NCI-H1092 treated with DMSO at 0.1 percent for 48 hours (cell line): ENCODE results near the gene RNF144B.
"Not testable (repeated sequence)": the region's sequence is repeated elsewhere in the genome, so short reads cannot be mapped to it uniquely, and the experiment has no call there.

Experiments used
- DNase-seq: peaks from one replicate; lab custom pipeline; 2025; lab: John Stamatoyannopoulos, UW

The RNF144B gene

DNA sequence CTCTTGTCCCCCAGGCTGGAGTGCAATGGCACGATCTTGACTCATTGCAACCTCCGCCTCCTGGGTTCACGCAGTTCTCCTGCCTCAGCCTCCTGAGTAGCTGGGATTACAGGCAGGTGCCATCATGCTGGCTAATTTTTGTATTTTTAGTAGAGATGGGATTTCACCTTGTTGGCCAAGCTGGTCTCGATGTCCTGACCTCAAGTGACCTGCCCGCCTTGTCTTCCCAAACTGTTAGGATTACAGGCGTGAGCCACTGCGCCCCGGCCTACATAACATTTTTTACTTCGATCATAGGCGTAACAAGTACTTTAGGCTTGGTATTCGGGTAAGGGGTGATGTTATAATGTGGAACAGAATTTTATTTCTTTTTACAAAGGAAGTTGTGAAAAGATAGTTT is 22.5 kb downstream of the RNF144B start:
- DNase-seq: not testable (repeated sequence)

DNA sequence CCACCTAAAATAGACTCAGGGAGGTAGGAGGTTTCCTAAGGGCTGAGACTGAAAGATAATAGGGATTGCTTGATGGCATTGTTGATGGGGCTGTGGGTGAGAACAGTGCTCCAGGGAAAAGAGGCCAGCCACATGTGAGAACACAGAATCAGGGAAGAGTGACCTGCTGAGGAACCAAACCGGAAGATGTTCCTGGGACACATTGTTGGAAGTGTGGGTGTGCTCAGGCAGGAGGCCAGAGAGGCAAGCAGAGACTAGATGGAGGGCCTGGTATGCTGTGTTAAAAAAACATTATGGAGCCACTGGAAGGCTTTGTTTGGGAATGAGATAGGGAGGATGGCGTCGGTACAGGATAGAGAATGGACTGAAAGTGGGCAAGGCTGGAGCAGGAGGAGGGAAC is 23.3 kb downstream of the RNF144B start:
- no peak for DNase-seq

DNA sequence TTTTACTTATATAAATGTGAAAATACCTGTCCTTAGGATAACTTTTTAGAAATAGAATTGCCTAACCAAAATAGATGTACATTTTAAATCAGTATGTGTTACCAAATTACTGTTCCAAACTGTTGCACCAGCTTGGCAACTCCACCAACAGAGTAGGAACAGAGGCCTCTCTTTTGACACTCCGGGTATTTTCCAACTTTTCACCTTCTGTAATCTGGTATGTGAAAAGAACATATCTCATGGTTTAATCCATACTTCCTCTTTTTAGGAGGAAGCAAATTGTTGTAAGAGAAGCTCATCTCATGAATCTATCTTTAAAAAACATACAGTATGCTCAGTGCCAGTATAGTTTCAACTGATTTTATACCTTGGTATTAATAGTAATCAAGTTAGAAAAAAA is 24.9 kb downstream of the RNF144B start:
- DNase-seq: no peak

DNA sequence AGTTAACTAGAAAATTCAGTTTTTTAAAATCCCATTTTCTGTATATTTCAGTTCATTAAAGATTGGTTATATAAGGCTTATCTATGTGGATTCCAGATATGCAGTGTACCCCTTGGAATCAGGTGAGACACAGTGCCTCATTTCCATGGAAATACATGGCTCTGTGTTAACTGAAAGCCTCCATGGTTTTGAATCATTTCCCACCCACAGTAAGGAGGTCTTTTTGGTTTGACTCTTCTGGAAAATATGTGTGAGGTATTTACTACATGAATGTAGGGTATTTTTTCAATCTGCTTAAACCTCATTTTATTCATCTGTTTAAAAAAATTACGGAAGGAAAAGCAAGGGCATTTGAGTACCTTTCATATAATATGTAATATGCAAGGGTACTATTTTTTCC is 25.5 kb downstream of the RNF144B start:
- DNase-seq: no peak

DNA sequence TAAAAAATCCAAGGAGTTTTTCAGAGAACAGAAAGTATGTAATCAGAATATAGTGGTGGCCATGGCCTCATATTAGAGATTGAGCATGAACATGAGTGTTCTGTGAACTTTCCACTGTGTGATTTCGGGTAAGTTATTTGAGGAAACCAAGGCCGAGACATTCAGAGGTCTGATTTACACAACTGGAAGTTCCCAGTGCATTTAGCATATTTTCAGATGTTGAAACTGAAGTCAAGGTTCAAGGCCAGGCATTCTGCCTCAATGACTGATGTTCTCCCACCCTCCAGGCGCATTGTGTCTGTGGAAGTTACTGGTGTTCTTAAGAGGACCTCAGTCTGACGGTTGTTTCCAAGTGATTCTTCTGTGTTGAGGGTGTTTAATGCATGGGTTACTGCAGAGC is 26.2 kb downstream of the RNF144B start:
- DNase-seq: no peak

DNA sequence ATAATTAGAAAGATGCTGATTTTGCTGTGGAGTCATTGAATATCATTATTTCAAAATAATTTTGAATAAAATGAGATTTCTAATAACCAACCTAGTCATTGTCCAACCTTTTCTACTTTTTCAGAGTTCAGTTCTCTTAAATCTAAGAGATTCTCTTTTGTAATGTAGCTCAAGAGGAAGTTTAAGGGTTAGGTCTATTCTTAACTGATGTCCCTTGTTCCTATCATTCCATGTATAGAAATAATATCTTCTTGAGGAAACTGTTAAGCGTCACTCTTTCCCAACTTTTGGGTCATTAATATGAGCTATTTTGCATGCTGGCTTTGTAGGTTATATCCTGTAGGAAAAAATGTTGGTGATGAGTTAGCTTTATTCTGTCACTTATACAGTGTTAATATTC is 27.0 kb downstream of the RNF144B start:
- no peak for DNase-seq

DNA sequence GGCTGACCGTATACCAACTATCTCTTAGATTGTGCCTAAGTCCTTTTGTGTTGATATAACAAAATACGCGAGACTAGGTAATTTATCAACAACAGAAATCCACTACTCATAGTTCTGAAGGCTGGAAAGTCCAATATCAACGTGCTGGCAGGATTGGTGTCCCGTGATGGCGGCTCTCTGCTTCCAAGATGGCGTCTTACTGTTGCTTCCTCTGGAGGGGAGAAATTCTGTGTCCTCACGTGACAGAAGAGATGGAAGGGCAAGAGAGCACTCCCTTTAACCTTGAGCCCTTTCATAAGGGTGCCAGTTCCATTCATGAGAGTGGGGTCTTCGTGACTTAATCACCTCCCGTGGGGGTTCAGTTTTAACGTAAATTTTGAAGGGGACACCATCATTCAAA is 28.1 kb downstream of the RNF144B start:
- no peak for DNase-seq

DNA sequence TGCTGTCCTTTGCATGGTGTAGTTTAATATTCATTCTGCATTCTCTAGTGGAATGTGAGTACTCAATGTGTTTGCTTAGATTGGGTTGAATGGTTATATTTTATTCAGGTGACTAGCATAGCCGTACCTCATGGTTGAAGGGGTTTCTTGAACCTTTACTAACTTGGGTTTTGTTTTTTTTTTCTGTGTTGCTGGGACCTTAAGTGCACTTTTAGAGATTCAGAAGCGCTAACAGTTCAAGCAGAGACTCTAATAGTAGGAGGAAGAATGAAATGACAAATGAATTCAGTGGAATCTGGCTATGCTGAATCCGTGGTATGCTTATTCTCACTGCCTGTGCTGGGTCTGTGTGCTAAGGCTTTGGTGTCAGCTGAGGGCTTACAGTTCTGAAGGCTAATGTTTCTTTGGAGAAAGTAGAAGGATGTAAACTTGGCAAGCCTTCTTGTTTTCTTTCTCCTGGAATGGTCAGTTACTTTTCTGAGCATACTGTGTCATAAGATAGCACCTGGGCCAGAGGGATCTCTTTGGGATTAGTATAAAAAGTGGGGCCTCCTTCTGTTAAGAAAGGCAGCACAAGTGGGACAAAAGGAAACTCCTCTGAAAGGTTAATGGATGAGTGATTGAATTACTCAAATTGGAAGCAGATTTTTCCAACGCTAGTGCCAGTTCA is 28.7 kb downstream of the RNF144B start:
- no peak for DNase-seq

DNA sequence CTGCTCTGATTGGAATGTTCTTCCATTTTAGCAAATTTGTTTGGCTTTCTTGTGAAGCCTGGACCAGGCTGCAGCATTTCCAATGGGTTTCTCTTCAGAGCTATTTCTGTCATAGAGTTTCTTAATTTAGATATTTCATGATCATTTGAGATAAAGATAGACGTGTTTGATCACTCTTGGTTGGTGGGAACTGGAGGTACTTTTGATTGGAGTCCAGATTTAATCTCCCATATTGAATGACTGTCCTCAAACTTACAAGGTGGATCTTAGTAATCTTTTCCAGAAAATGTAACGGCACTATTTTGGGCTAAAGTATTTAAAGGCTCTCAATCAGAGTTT is 29.2 kb downstream of the RNF144B start:
- DNase-seq: no peak

DNA sequence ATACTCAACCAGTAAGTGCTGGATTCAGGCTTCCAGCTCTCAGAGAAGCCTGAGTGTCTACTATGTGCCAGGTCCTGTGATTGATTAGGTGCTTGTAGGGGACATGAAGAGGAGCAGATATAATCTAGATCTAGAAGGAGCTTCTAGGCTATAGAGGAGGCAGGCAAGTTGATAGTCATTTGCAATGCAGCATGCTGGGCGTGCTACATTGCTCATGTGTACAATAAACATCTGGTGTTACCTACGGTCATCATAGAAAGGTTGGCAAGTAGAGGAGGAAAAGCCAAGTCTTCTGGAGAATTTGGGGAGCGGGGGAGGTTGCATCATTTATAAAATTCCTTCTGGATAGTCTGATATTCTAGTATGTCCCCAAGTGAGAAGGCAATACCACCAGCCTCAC is 33.2 kb downstream of the RNF144B start:
- no peak for DNase-seq

DNA sequence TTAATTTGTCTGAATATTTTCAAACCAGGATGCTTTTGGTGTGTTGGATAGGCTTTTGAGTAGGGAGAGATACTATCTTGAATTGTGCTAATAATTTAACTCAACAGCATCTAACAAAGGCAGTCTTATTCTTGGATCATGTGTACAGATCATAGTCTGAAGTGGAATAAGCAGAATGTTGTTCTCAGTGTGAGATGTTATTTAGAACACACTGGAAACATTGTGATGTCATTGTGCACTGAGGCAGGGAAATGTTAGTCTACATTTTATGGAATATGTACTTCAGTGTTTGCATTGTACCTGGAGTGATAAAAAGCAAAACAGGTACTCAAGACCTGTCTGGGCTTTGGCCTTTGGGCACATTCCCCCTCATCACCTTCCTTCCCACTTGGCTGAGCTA is 35.0 kb downstream of the RNF144B start:
- DNase-seq: no peak

DNA sequence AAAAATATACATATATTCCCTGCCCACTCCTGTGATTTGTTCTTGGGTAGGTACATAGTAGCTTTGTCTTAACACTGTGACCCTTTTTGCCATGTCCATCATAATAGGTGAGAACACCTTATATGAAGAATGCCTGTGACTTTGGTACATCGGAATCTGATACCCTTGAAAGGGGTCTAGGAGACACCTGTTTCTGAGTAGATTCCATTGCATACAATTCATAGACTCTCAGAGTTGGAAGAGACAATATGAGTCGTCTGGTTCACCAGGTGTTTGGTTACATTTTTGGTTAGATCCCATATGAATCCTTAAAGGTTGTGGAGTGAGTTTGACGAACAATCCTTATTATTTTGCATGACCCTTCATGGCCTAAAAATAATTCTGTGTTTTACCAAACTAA is 36.3 kb downstream of the RNF144B start:
- DNase-seq: no peak

DNA sequence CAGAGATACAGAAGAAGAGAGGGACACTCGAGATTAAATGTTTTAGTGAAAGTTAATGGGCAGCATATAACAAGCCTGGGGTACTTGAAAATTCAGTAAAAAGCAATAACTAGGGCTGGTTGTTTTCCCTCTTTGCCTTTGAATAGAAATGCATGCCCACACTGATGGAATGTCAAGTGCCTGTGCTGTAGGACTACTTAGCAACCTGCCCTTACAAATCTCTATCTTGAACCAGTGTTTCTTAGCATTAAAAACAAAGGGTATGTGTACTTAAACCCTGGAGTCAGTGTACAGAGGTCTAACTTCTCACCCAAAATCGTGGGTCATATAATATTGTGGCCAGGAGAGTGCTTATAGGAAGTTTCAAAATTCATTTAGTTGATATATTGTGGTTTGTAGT is 37.1 kb downstream of the RNF144B start:
- no peak for DNase-seq

DNA sequence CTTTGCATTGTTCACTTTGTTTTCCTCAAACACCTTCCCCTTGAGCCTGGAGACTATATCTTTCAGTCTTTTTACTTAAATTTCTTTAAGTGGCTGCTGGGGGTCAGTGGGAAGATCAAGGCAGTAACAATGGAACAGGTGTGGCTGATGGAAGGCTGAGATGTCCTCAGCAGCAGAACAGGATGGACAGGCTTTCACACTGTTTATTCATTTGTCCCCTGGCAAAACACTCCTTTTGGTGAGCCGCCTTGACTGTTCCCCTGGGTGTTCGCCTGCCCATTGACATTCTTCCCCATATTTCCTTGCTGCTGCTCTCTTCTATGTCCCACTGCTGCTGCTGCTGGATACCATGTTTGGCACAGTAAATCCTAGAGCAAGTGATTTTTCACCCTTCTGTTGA is 38.1 kb downstream of the RNF144B start:
- DNase-seq: no peak

DNA sequence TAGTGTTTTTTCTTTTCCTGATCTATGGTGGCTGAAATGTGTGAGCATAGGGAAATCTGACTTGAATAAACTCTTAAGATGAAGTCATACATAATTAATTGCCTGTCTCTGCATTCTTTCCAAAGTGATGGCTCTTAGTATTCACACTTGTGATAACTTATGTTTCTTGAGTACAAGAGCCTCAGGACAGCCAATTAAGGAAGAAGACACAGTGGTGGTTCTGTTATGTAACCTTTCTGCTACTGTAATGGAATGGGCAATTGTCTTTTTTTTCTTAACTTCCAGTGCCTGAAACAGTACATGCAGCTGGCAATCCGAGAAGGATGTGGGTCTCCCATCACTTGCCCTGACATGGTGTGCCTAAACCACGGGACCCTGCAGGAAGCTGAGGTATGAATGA is 40.1 kb downstream of the RNF144B start:
- no peak for DNase-seq

DNA sequence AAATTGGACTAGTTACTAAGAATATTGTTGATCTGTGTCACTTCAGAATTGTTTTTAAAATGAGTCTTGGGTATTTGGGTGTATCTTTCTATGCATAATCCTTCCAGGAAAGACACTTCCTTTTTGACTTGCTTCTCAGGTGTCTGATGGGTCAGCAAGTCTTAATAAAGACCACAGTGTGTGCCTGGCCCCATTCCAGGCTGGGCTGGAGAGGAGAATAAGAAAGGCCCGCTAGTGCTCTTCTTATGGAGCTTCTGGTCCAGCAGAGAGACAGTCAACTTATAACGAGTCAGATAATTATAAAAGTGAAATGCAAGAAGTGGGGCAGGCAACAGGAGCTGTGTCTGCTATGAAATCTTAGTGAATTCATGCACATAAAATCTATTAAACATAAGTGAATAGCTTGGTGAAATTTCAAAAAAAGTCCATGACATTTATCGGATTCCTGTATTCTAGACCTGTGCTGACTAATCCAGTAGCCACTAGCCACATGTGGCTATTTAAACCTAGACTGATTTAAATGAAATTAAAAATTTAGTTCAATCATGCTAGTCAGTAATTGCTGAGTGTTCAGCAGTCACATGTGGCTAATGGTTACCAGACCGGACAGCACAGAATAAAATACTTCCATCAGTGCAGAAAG is 42.6 kb downstream of the RNF144B start:
- DNase-seq: no peak

DNA sequence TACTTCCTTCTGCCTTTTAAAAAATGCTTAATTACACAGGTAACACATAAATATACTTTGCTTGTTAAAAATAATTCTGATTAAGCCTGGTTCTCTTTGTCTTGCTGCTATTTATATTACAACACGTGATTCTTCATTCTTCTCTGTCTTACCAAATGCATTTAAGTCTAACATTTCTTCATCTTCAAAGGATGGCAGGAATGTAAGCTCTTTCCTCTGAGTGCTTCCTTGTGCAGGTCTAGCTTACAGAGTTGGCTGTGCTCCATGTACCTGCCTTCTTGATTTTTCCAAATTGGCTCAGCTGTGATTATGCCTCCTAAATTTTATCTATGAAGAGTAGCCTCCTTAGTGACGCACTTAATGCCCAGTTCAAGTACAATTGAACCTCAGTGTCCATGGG is 44.4 kb downstream of the RNF144B start:
- no peak for DNase-seq

DNA sequence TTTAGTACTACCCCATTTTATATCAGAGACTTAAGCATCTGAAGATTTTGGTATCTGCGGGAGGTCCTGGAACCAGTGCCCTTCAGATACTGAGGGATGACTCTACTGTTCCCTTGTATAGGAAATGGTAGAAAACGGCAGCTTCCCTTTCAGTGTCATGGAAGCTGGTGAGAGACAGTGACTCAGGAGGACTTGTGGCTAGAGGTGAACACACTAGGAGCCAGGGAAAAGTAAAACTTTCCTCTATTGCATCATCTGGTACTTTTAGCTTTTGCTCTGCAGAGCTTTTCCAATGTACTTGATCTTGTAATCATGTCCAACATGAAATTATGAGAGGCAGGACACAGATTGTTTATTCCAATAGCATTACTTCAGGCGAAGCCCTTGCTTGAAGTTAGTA is 45.0 kb downstream of the RNF144B start:
- no peak for DNase-seq

DNA sequence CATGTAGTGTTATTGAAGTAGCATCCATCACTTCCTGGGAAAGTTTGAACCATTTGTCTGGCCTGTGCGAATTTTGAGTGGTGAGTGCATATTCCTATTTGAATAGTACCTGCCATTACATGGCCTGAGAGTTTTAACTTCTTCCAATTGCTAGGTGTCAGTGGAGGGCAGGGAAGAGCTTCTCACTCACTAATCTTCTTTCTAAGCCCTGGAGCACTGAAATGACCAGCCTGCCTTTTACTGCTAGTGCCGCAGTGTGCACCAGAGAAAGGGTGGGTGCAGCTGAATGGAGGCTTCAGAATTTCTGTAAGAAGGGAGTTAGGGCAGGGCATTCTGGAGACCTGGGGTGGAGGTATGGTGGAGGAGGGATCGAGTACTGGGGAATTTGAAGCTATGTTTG is 45.5 kb downstream of the RNF144B start:
- no peak for DNase-seq

DNA sequence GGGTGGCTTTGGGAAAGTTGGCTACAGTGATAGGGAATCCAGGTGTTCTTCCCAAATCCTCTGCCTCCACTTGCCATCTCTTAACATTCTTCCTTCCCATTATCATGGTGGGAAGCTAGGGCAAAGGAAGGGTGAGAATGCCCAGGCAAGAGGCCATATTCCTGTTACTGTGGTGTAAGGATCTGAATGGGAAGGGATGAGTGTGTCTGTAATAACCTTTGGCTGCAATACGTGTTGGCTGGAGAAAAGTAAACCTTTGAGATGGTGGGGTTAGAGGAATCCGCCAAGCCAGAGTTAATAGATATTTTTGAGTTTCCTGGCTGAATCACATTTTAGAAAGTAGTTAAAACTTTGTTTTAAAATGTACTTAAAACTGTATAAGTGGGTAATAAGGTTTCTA is 45.9 kb downstream of the RNF144B start:
- DNase-seq: no peak

DNA sequence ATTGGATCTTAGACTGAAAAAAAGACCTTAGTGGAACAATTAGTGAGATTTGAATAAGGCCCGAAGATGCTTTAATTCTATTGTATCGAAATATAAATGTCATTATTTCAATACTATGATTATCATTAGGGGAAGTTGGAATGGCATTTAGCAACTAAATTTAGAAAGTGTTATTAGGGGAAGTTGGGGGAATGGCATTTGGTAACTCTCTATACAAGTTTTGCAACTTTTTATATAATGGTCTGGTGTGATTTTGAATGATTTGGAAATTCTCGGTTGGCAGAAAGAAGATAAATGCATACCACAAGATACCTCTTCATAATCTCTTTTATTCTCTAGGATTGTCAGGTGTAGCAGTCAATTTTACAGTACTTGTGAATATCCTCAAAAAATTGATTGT is 49.2 kb downstream of the RNF144B start:
- DNase-seq: no peak

DNA sequence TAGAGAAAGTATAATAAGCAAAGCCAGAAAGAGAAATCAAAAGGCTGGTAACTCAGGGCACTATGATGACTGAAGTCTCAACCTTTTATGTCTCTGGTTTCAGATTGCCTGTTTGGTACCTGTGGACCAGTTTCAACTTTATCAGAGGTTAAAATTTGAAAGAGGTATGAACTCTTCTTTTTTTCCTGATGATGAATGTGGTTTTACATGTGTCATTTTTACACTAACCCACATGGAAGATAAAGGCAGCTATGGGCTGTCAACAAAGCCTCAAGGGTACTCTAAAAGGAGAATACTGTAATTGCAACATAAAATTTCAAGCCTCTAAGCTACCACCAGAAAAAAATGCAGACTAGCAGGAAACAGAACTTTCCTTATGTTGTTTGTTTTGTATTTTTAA is 52.4 kb downstream of the RNF144B start:
- no peak for DNase-seq

DNA sequence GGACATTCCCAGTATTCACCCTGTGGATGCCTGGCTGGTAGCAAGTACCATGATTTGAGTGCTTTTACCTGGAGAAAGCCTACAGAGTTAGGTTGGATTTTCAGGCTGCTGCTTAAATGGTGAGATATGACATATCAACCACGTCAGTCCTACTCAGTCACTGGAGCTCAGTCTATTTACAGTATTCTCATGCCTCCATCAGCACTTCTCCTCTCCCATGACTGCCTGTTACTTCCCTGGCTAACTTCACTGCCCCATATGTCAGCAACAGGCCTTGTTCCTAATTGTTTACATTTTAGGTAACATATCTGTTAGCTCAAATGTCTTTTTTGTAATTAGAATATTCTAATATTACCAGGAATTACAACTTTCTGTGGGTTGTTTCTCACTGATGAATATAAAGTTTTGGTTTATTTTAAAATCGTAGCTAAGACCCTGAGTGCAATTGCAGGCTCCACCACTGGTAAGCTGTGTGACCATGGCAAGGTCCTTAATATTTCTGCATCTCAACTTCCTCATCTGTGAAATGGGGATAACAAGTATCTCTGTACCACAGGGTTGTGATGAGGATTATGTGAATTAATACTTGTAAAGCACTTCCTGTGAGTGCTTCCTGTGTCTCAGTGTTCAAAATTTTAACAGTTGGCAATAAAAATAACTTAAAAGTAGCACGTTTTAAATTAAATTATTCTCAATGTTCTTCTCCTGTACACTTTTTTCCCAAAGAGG is 54.3 kb downstream of the RNF144B start:
- DNase-seq: no peak

DNA sequence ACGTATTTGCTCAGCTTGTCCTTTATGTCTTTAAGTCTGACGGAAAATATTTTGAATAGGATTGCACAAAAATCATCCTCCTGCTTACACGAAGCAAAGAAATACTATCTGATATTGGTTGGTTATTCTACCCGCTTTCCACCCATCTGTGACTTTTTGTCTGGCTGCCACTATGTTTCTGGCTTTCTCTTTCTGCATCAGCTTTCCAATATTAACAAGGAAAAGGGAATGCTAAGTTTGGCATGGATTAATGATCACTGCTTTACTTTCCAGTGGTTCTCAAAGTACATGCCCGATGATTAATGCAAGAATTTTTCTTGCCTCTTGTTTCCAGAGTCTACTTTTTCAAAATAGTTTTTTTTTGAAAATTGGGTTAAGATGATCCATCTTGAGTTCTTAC is 57.0 kb downstream of the RNF144B start:
- DNase-seq: no peak
